ENCODE measurements around the gene PLCG2. TPM values are rescaled to one million over a fixed set of nuclear protein-coding genes. Genes with fewer than 3 reads are reported as not detected.

PLCG2 gene
- total and polyA plus RNA-seq, 2 experiments from 2014 or later: 2.5 to 5.0 TPM

- TF ChIP-seq EZH2 (IDR thresholded peaks at IDR 0.05; ENCODE audit: borderline replicate concordance) (no peak), CTCF (IDR thresholded peaks at IDR 0.05; ENCODE audit: poor library complexity) (no peak), EZH2phosphoT487 (IDR thresholded peaks at IDR 0.05; ENCODE audit: low read depth, severe bottlenecking, unreplicated experiment) (no peak)
- no peaks in the 10 kb centered on the region for H4K20me1 ChIP-seq (ENCODE audit: insufficient read depth, poor library complexity, severe bottlenecking)
- H3K4me1 ChIP-seq (ENCODE audit: insufficient read depth): no peaks in the 10 kb centered on the region
- no peaks in the 10 kb centered on the region for H3K27me3 ChIP-seq
- no peaks in the 10 kb centered on the region for H3K79me2 ChIP-seq
- no peak overlapping the region for H3K27ac ChIP-seq
- H3K9me3 ChIP-seq (ENCODE audit: low read depth): no peaks in the 10 kb centered on the region
- H3K36me3 ChIP-seq (replicated peaks; ENCODE audit: insufficient read depth, low read depth): no peaks in the 10 kb centered on the region
- H3K4me2 ChIP-seq: no peak overlapping the region
- DNase-seq (ENCODE audit: low spot score): no peak
- H3K9me2 ChIP-seq (replicated peaks; ENCODE audit: insufficient read depth): no peaks in the 10 kb centered on the region
- no peak overlapping the region for H3K4me3 ChIP-seq
- 86% methylated on average over 4 of the region's 4 CpGs for WGBS (ENCODE audit: low lambda C conversion rate, missing lambda C conversion rate)
- H2AFZ ChIP-seq: no peak overlapping the region
Measured at GRCh38 chr16:81846105-81846504, 67.0 kb downstream of the PLCG2 start.

- Histone ChIP-seq H3K9me3 (ENCODE audit: low read depth) (no peaks in the 10 kb centered on the region), H4K20me1 (ENCODE audit: insufficient read depth, poor library complexity, severe bottlenecking) (no peaks in the 10 kb centered on the region), H2AFZ (no peak overlapping the region), H3K27me3 (no peaks in the 10 kb centered on the region), H3K4me1 (ENCODE audit: insufficient read depth) (no peaks in the 10 kb centered on the region), H3K4me2 (no peak overlapping the region), H3K4me3 (no peak overlapping the region), H3K79me2 (no peaks in the 10 kb centered on the region), H3K9me2 (replicated peaks; ENCODE audit: insufficient read depth) (no peaks in the 10 kb centered on the region), H3K36me3 (replicated peaks; ENCODE audit: insufficient read depth, low read depth) (no peaks in the 10 kb centered on the region), H3K27ac (no peak overlapping the region)
- TF ChIP-seq CTCF (IDR thresholded peaks at IDR 0.05; ENCODE audit: poor library complexity): no peak
- no peak for TF ChIP-seq EZH2 (IDR thresholded peaks at IDR 0.05; ENCODE audit: borderline replicate concordance)
- TF ChIP-seq EZH2phosphoT487 (IDR thresholded peaks at IDR 0.05; ENCODE audit: low read depth, severe bottlenecking, unreplicated experiment): no peak
- DNase-seq (ENCODE audit: low spot score): no peak
- WGBS (ENCODE audit: low lambda C conversion rate, missing lambda C conversion rate): 87% methylated on average over 4 of the region's 4 CpGs
Measured at GRCh38 chr16:81848306-81848853, 69.3 kb downstream of the PLCG2 start.

- H2AFZ ChIP-seq: no peak overlapping the region
- no peak for TF ChIP-seq EZH2phosphoT487 (IDR thresholded peaks at IDR 0.05; ENCODE audit: low read depth, severe bottlenecking, unreplicated experiment)
- no peaks in the 10 kb centered on the region for H3K9me2 ChIP-seq (replicated peaks; ENCODE audit: insufficient read depth)
- no peaks in the 10 kb centered on the region for H3K36me3 ChIP-seq (replicated peaks; ENCODE audit: insufficient read depth, low read depth)
- H4K20me1 ChIP-seq (ENCODE audit: insufficient read depth, poor library complexity, severe bottlenecking): no peaks in the 10 kb centered on the region
- DNase-seq (ENCODE audit: low spot score): no peak
- no peak overlapping the region for H3K27ac ChIP-seq
- H3K79me2 ChIP-seq: no peaks in the 10 kb centered on the region
- no peak overlapping the region for H3K4me2 ChIP-seq
- H3K27me3 ChIP-seq: no peaks in the 10 kb centered on the region
- H3K9me3 ChIP-seq (ENCODE audit: low read depth): no peaks in the 10 kb centered on the region
- 71% methylated on average over 10 of the region's 10 CpGs for WGBS (ENCODE audit: low lambda C conversion rate, missing lambda C conversion rate)
- H3K4me1 ChIP-seq (ENCODE audit: insufficient read depth): no peaks in the 10 kb centered on the region
- H3K4me3 ChIP-seq: no peak overlapping the region
Measured at GRCh38 chr16:81850197-81850944, 71.3 kb downstream of the PLCG2 start.

- TF ChIP-seq CTCF (IDR thresholded peaks at IDR 0.05; ENCODE audit: poor library complexity) (no peak), EZH2 (IDR thresholded peaks at IDR 0.05; ENCODE audit: borderline replicate concordance) (no peak), EZH2phosphoT487 (IDR thresholded peaks at IDR 0.05; ENCODE audit: low read depth, severe bottlenecking, unreplicated experiment) (no peak)
- H3K9me3 ChIP-seq (ENCODE audit: low read depth): no peaks in the 10 kb centered on the region
- peak; percentile 23 for DNase-seq (ENCODE audit: low spot score)
- H3K27me3 ChIP-seq: no peaks in the 10 kb centered on the region
- no peak overlapping the region for H2AFZ ChIP-seq
- no peak overlapping the region for H3K27ac ChIP-seq
- H4K20me1 ChIP-seq (ENCODE audit: insufficient read depth, poor library complexity, severe bottlenecking): no peaks in the 10 kb centered on the region
- no peak overlapping the region for H3K4me2 ChIP-seq
- no peaks in the 10 kb centered on the region for H3K36me3 ChIP-seq (replicated peaks; ENCODE audit: insufficient read depth, low read depth)
- no peaks in the 10 kb centered on the region for H3K4me1 ChIP-seq (ENCODE audit: insufficient read depth)
- H3K79me2 ChIP-seq: no peaks in the 10 kb centered on the region
- no peak overlapping the region for H3K4me3 ChIP-seq
- WGBS (ENCODE audit: low lambda C conversion rate, missing lambda C conversion rate): 87% methylated on average over 2 of the region's 2 CpGs
- H3K9me2 ChIP-seq (replicated peaks; ENCODE audit: insufficient read depth): no peaks in the 10 kb centered on the region
Measured at GRCh38 chr16:81852347-81852746, 73.3 kb downstream of the PLCG2 start.
